OCI-LY7 (cell line): Measurements from ENCODE around the gene CASP12. TPM values are rescaled to one million over a fixed set of nuclear protein-coding genes. Genes with fewer than 3 reads are reported as not detected.

Experiments used
- BruUV-seq: library from RNA; stranded (reverse); fragments of 400-500 nt; replicated peaks from 2 replicates; lab custom pipeline; 2021; lab: Mats Ljungman, UMichigan
- CTCF ChIA-PET: fragments of 300-600 bp; sonication (Branson Sonifier 250); formaldehyde crosslinking; loops from one replicate; lab custom pipeline; 2022; ENCODE audit warnings: antibody characterized with exemption; ENCODE audit not compliant: unreplicated experiment; lab: Charles Lee
- POLR2A ChIA-PET: fragments of 300-600 bp; sonication (Branson Sonifier 250); formaldehyde crosslinking; loops from one replicate; lab custom pipeline; 2022; ENCODE audit warnings: antibody characterized with exemption; lab: Charles Lee
- DNase-seq: peaks from one replicate; pipeline ENCODE4 v3.0.0-alpha.2; 2015; ENCODE audit warnings: low spot score
- H2AFZ ChIP-seq: fragments of 200-600 bp; sonication (generic), shearing (Covaris generic); 2 replicates; pipeline ENCODE4 v1.6.1; 2014; ENCODE audit warnings: mild to moderate bottlenecking, antibody characterized with exemption, low read length, moderate library complexity
- H3K27ac ChIP-seq: fragments of 200-600 bp; sonication (generic); 2 replicates; pipeline ENCODE4 v1.5.1; 2014; ENCODE audit warnings: mixed run types, low read depth, mild to moderate bottlenecking, moderate library complexity, low read length, inconsistent platforms; ENCODE audit not compliant: poor library complexity, severe bottlenecking
- H3K36me3 ChIP-seq: fragments of 200-600 bp; sonication (generic); 2 replicates; pipeline ENCODE4 v1.6.1; 2014; ENCODE audit warnings: mild to moderate bottlenecking, antibody characterized with exemption, low read length, moderate library complexity, mixed read lengths; ENCODE audit not compliant: insufficient read depth
- H3K4me1 ChIP-seq: fragments of 200-600 bp; sonication (generic); 2 replicates; pipeline ENCODE4 v1.5.1; 2014; ENCODE audit warnings: mild to moderate bottlenecking, low read length; ENCODE audit not compliant: insufficient read depth, poor library complexity, severe bottlenecking
- H3K4me2 ChIP-seq: fragments of 200-600 bp; sonication (generic); 2 replicates; pipeline ENCODE4 v1.6.1; 2014; ENCODE audit warnings: mild to moderate bottlenecking, low read length
- H3K4me3 ChIP-seq: fragments of 200-600 bp; sonication (generic); 2 replicates; pipeline ENCODE4 v1.5.1; 2014; ENCODE audit warnings: mild to moderate bottlenecking, low read depth, low read length; ENCODE audit not compliant: poor library complexity, severe bottlenecking
- H3K79me2 ChIP-seq: fragments of 200-600 bp; sonication (generic); 2 replicates; pipeline ENCODE4 v1.6.1; 2016; ENCODE audit warnings: low read depth, mild to moderate bottlenecking, low read length, moderate library complexity, mixed read lengths; ENCODE audit not compliant: insufficient read depth
- H3K9me2 ChIP-seq: fragments of 200-600 bp; sonication (generic); 2 replicates; pipeline ENCODE4 v1.6.1; 2016; ENCODE audit warnings: mild to moderate bottlenecking, low read length, mixed read lengths; ENCODE audit not compliant: insufficient read depth
- H3K9me3 ChIP-seq: fragments of 200-600 bp; sonication (generic); 2 replicates; pipeline ENCODE4 v1.6.1; 2014; ENCODE audit warnings: mild to moderate bottlenecking, mixed run types, low read length, mixed read lengths
- H4K20me1 ChIP-seq: fragments of 200-600 bp; sonication (generic); 2 replicates; pipeline ENCODE4 v1.6.1; 2014; ENCODE audit warnings: mild to moderate bottlenecking, antibody characterized with exemption, low read length, moderate library complexity, mixed read lengths; ENCODE audit not compliant: insufficient read depth
- EZH2phosphoT487 ChIP-seq: fragments of 200-600 bp; sonication (generic); IDR thresholded peaks from 2 replicates; pipeline ENCODE4 v1.6.1; 2018; ENCODE audit warnings: low read depth, borderline replicate concordance, mild to moderate bottlenecking, mixed run types, antibody characterized with exemption, low read length, moderate library complexity, mixed read lengths
- intact Hi-C: fragments of 100-400 bp; cut with micrococcal nuclease; formaldehyde crosslinking; loops from one replicate; pipeline ENCODE4 v1.10.0; 2022; ENCODE audit not compliant: unreplicated experiment
- total RNA-seq, 2 experiments: library from RNA; depleted of rRNA in 1 of 2; stranded (reverse); fragments of >200 nt in 1 of 2; shearing (Covaris generic) in 1 of 2; gene quantifications; 2 replicates each; pipeline ENCODE4 v1.2.3, GENCODE V29; 2014 to 2022
- TF ChIP-seq, protein P1 (sequence below): fragments of 200-600 bp; sonication (generic); conservative IDR thresholded peaks from 2 replicates; pipeline ENCODE4 v1.5.1; 2014; ENCODE audit warnings: mild to moderate bottlenecking, antibody characterized with exemption, low read length, moderate library complexity, mixed read lengths

Gene CASP12
- total RNA-seq, 2 experiments from 2014 or later, result not detected

DNA sequence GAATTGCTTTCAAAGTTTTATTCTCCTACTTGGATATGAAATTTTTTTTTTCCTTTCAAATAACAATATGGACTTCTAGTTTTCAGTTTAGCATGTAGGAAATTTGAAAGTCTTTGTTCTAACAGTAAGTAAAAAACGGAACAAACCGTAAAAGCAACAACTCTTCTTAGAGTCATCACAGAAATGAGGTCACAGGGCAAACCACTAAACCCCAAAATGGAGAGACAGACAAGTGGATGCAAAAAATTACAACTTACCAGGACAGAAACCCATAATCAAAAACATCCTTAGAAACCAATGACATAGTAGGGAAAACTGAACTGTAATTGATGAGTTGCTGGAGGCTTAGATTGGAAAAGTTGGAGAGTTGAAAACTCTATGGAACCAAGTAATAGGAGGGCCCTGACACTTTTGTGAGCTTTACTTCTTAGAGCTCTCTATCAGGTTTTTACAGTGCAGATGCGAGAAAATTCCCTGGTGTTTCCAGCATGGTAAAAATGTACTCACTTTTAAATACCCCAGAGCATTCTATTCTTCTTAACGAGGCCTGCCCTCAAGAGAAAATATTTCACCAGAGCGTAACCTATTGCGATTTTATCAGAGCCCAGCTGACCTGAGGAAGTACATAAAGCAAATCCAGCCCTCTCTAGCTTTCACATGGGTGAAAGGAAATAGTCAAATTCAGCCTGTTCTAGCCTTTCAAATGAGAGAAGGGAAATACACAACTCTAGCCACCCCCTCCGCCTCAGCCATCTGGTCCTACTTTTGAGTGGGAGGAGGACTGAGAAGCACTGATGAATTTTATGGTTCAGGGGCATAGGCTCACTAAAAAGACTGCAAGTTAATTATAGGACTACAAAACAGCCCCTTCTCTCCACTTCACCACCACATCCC is 39.1 kb downstream of the CASP12 start:
- Histone ChIP-seq H2AFZ (no peak overlapping the region), H3K79me2 (no peaks in the 10 kb centered on the region), H3K27ac (no peak overlapping the region), H3K36me3 (no peaks in the 10 kb centered on the region), H4K20me1 (no peaks in the 10 kb centered on the region), H3K4me2 (no peak overlapping the region), H3K9me3 (no peaks in the 10 kb centered on the region), H3K4me3 (no peak overlapping the region), H3K9me2 (no peaks in the 10 kb centered on the region), H3K4me1 (no peaks in the 10 kb centered on the region)
- ChIA-PET CTCF (no interaction called here), POLR2A (no interaction called here)
- intact Hi-C loops, result no loop called here
- DNase-seq, result no peak
- TF ChIP-seq, protein P1, sequence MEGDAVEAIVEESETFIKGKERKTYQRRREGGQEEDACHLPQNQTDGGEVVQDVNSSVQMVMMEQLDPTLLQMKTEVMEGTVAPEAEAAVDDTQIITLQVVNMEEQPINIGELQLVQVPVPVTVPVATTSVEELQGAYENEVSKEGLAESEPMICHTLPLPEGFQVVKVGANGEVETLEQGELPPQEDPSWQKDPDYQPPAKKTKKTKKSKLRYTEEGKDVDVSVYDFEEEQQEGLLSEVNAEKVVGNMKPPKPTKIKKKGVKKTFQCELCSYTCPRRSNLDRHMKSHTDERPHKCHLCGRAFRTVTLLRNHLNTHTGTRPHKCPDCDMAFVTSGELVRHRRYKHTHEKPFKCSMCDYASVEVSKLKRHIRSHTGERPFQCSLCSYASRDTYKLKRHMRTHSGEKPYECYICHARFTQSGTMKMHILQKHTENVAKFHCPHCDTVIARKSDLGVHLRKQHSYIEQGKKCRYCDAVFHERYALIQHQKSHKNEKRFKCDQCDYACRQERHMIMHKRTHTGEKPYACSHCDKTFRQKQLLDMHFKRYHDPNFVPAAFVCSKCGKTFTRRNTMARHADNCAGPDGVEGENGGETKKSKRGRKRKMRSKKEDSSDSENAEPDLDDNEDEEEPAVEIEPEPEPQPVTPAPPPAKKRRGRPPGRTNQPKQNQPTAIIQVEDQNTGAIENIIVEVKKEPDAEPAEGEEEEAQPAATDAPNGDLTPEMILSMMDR, result no peak
- no peak for TF ChIP-seq EZH2phosphoT487
- BruUV-seq, result no TSS peak

DNA sequence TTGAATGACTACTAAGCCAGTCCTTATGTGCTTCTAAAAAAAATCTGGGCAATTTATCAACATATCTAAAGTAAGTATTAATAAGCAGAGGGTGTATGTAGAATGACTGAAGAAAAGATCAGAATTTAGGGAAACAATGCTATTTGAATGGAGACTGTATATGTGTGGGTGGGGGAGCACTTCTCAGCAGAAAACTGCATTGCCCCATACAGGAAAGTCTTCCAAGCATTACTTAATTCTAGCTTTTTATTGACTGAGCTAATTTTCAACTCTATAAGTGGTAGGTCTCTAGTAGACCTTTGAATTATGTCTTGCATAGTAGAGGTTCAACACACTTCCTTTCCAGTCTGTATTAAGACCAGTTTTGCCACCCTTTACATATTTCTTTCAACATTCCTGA is 41.7 kb downstream of the CASP12 start:
- Histone ChIP-seq H4K20me1 (no peaks in the 10 kb centered on the region), H3K9me3 (no peaks in the 10 kb centered on the region), H3K4me2 (no peak overlapping the region), H3K27ac (no peak overlapping the region), H2AFZ (no peak overlapping the region), H3K4me1 (no peaks in the 10 kb centered on the region), H3K36me3 (no peaks in the 10 kb centered on the region), H3K4me3 (no peak overlapping the region), H3K9me2 (no peaks in the 10 kb centered on the region), H3K79me2 (no peaks in the 10 kb centered on the region)
- BruUV-seq, result no TSS peak
- intact Hi-C loops, result no loop called here
- DNase-seq, result no peak
- POLR2A ChIA-PET, result no interaction called here
- CTCF ChIA-PET, result no interaction called here
- no peak for TF ChIP-seq EZH2phosphoT487
- TF ChIP-seq, protein P1, result no peak

DNA sequence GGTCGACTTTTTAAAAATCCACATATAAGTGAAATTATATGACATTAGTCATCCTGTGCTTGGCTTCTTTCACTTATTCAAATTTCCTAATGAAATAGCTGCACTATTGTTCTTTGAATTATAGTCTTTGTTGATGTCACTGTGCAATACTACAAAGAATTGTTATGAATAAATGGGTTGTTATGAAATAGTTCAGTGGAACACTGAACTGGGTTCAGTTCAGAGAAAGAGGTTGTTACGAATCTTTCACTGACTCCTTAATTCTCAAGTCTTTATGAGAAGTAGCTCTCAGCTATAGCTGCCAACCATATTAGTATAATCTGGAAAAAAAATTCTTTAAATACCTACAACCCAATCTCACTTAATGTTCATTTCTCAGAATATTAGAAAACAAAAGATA is 42.3 kb downstream of the CASP12 start:
- CTCF ChIA-PET, result no interaction called here
- BruUV-seq, result no TSS peak

More for the DNA sequence above, 42.3 kb downstream of the CASP12 start:
- H3K79me2 ChIP-seq, result no peaks in the 10 kb centered on the region
- no peak overlapping the region for H3K4me3 ChIP-seq
- H3K36me3 ChIP-seq, result no peaks in the 10 kb centered on the region
- H3K4me1 ChIP-seq, result no peaks in the 10 kb centered on the region
- DNase-seq, result no peak
- intact Hi-C loops, result no loop called here
- H3K9me3 ChIP-seq, result no peaks in the 10 kb centered on the region
- TF ChIP-seq EZH2phosphoT487, result no peak
- TF ChIP-seq, protein P1, result no peak
- H3K4me2 ChIP-seq, result no peak overlapping the region
- H2AFZ ChIP-seq, result no peak overlapping the region
- H4K20me1 ChIP-seq, result no peaks in the 10 kb centered on the region
- H3K27ac ChIP-seq, result no peak overlapping the region
- POLR2A ChIA-PET, result no interaction called here
- H3K9me2 ChIP-seq, result no peaks in the 10 kb centered on the region
